Femur (tissue), 1 donor: ENCODE results near the gene ARFRP1.

Experiments
- DNase-seq: peaks from one replicate; pipeline ENCODE4 v3.0.0-alpha.2; 2017

Gene ARFRP1

GRCh38 chr20:63701329-63702035, 6.3 kb downstream of the ARFRP1 start:
- peak; percentile 21 for DNase-seq

- no peak for DNase-seq
Observed at GRCh38 chr20:63701051-63701328, 6.8 kb downstream of the ARFRP1 start.

GRCh38 chr20:63700199-63701050, 7.4 kb downstream of the ARFRP1 start:
- DNase-seq: peak; percentile 26

GRCh38 chr20:63699466-63700198, 8.1 kb downstream of the ARFRP1 start:
- DNase-seq: peak; percentile 35

- peak; percentile 66 for DNase-seq
Observed at GRCh38 chr20:63698739-63699465, 8.9 kb downstream of the ARFRP1 start.

- peak; percentile 19 for DNase-seq
Observed at GRCh38 chr20:63697868-63698545, 9.8 kb downstream of the ARFRP1 start.

- DNase-seq: peak; percentile 40
Observed at GRCh38 chr20:63697357-63697867, 10.4 kb downstream of the ARFRP1 start.

- no peak for DNase-seq
Observed at GRCh38 chr20:63696628-63697356, 11.0 kb downstream of the ARFRP1 start, which contains the start of gene TNFRSF6B. Gene TNFRSF6B, plus strand, starts transcription at chr20:63696652. Its CDS starts 116 bp downstream, at chr20:63696768.

GRCh38 chr20:63696306-63696627, 11.5 kb downstream of the ARFRP1 start:
- no peak for DNase-seq

- peak; percentile 39 for DNase-seq
Observed at GRCh38 chr20:63695424-63696305, 12.1 kb downstream of the ARFRP1 start.

GRCh38 chr20:63694584-63695423, 13.0 kb downstream of the ARFRP1 start:
- DNase-seq: peak; percentile 26

- DNase-seq: peak; percentile 39
Observed at GRCh38 chr20:63693733-63694583, 13.8 kb downstream of the ARFRP1 start.

- DNase-seq: no peak
Observed at GRCh38 chr20:63693083-63693732, 14.6 kb downstream of the ARFRP1 start.

- DNase-seq: peak; percentile 37
Observed at GRCh38 chr20:63692436-63693082, 15.2 kb downstream of the ARFRP1 start.

GRCh38 chr20:63691711-63692435, 15.9 kb downstream of the ARFRP1 start:
- peak; percentile 44 for DNase-seq

GRCh38 chr20:63690898-63691710, 16.7 kb downstream of the ARFRP1 start:
- DNase-seq: peak; percentile 32
